GM19035 (cell line): ENCODE data around the gene SPG7.

Experiments
- ATAC-seq: cut with Tn5 transposase; IDR thresholded peaks from one replicate; pipeline ENCODE4 v1.9.1; 2021; ENCODE audit not compliant: unreplicated experiment

SPG7 gene

DNA sequence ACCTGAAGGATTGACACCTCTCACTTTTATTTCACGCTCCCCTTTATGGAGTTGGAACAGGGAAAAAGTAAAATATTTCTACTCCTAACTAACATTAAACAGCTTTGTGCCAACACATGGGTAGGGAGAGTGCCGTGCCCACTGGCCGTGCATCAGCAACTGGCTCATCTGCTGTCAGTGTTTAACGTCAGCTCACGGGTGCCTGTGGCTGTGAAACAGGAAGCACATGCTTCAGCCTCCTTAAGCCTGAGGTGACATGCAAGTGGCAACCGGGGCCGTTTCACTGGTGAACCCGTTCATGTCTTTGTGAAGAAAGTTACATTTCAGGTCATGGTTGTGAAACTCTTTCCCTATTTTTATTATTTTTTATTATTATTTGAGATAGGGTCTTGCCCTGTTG, 3.2 kb downstream of the SPG7 start:
- ATAC-seq: no peak

DNA sequence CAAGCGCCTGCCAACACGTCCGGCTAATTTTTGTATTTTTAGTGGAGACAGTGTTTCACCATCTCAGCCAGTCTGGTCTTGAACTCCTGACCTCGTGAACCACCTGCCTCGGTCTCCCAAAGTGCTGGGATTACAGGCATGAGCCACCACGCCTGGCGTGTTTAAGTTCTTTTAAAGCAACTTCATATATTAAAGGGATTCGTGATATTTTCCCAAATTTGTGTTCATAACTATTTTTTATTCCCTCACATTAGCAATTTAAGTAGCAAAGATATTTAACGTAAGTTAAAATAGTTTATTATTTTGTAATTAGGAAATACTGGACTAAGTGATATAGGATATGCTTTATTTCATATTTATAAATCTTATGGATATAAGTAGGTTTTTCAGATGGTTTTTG, 4.2 kb downstream of the SPG7 start:
- no peak for ATAC-seq

DNA sequence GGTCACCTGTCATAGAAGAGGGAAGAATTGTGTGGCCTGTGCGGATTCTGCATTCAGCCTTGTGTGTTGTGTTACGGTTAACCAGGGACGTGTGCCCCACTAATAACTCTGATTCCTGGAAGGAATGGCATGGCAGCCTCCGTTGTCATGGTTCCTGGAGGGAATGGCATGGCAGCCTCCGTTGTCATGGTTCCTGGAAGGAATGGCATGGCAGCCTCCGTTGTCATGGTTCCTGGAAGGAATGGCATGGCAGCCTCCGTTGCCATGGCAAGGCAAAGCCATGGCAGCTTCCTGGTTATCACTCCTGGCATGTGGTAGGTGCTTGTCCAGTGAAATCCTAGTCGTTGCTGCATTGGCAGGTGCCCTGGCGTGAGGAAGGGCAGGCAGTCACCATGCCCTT, 8.9 kb downstream of the SPG7 start:
- no peak for ATAC-seq

DNA sequence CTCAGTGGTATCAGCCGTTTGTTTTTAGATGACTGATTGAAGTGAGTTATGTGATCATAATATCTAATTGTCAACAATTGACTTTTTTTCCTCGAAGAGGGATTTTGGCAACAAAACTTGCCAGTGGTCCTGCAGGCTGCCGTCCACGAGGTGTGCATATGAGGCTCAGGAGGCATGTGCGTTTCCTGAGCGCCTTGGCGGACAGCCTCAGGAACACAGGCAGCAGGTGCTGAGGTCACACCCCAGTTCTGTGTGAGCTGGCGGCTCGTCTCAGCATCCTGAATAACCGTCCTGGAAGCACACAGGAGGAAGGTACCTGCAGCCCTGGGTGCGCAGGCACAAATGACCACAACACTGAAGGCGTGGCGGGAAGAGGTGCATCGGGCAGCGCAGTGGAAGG, 11.7 kb downstream of the SPG7 start:
- no peak for ATAC-seq

DNA sequence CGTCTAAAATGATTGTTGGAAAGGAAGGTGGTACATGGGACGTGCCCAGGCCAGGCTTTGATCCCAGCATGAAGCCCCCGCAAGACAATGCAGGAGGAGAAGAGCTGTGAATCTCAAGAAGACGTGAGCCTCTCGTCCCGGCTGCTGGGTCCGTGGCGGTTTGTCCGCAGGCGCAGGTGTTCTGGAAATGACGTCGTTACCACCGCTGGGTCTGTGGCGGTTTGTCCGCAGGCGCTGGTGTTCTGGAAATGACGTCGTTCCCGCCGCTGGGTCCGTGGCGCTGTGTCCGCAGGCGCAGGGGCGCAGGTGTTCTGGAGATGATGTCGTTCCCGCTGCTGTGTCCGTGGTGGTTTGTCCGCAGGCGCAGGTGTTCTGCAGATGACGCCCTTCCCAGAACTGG, 14.1 kb downstream of the SPG7 start:
- ATAC-seq: no peak

DNA sequence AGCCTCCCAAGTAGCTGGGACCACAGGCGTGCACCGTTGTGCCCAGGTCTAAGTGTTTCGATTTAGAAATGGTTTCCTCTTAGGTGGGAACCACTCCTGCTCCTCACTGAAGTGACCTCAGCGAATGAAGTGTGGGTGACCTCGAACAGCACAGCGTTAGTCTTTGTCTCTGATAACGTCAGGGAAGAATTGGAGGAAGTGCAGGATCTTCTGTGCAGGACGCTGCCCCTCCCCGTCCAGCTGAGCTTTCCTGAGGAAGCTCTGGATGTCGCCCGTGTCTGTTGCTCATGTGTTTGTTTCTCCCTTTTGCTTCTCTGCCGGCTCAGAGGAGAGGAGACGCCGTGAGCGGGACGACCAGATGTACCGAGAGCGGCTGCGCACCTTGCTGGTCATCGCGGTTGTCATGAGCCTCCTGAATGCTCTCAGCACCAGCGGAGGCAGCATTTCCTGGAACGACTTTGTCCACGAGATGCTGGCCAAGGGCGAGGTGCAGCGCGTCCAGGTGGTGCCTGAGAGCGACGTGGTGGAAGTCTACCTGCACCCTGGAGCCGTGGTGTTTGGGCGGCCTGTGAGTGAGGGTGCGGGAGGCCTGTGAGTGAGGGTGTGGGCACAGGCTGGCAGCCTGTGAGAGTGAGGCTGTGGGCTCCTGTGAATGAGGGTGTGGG, 15.6 kb downstream of the SPG7 start:
- no peak for ATAC-seq

DNA sequence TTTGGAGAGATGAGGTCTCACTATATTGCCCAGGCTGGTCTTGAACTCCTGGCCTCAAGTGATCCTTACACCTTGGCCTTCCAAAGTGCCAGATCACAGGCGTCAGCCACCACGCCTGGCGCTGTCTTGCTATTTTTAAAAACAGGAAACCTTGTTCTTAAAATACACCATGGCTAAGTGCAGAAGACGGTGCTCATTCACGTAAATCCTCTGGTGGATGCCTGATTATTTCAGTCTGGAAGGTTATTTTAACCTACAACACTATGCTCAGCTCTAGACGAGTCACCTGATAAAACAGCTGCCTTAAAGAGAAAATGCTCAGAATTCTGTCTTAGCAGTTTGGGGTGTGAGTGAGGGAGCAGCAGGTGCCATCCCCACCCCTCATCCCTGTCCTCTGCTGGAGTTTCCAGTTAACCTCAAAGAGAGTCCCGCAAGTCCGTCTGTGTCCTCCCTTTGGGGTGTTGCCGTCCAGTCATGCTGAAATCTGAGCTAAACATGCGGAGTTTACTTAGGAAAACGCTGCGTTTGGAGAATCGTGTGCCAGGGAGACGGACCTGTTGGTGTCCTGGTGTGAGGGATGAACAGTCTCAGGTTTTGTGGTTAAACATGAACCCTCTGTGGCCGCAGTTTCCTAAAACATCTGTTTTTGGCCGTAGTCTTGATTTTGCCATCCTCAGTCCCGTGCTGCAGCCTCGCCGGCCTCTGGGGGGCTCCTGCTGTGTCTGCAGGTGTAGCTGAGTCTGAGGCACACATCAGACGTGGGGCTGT, 17.1 kb downstream of the SPG7 start:
- ATAC-seq: no peak

DNA sequence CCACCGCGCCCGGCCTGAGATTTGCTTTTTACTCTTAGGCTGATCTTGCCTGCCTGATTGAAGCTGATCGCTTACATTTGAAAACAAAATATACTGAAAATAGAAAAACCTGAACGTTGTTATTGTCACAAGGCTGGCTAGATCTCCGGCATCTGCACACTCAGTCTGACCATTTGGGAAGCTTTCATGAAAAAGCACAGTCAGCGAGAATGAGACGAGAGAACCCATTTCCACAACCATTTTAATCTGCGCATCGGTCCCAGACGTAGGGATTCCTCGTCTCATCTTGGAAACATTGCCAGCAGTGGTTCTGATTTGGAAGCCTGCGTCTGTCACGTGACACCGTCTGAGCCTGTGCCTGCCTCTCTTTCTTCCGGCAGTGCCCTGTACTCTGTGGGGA, 20.9 kb downstream of the SPG7 start:
- no peak for ATAC-seq

DNA sequence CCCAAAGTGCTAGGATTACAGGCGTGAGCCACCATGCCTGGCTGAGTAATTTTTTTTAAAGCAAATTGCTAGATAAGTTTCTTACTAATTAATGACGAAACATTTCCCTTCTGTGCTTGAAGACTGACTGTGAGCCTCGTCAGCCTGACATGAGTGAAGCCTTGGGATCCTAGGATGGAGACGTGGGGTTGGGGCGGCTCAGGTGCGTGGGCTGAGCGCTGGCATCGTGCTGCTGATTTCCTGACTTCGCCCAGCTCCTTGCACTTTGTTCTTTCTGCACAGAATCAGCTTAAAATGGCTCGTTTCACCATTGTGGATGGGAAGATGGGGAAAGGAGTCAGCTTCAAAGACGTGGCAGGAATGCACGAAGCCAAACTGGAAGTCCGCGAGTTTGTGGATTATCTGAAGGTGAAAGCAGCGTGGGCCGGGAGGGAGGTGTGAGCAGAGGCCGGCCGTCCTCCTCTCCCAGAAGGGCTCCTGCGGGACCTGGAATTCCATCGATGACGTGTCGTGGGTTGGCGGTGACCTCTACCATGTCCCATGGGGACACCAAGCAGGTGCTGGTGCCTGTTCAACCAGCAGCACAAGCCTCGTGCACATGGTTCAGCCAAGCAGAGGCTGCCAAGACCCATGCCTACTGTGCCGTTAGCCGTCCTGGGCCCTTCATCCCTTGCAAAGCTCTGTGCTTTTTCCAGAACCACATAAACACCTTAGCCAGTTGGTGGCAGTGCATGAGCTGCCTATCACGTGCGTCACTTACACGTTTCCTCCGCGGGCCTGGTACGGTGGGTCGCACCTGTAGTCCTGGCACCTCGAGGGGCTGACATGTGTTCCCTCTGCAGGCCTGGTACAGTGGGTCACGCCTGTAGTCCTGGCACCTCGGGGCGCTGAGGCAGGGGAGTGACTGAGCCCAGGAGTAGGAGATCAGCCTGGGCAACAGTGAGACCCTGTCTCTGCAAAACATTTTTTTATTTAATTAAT, 22.5 kb downstream of the SPG7 start:
- no peak for ATAC-seq

DNA sequence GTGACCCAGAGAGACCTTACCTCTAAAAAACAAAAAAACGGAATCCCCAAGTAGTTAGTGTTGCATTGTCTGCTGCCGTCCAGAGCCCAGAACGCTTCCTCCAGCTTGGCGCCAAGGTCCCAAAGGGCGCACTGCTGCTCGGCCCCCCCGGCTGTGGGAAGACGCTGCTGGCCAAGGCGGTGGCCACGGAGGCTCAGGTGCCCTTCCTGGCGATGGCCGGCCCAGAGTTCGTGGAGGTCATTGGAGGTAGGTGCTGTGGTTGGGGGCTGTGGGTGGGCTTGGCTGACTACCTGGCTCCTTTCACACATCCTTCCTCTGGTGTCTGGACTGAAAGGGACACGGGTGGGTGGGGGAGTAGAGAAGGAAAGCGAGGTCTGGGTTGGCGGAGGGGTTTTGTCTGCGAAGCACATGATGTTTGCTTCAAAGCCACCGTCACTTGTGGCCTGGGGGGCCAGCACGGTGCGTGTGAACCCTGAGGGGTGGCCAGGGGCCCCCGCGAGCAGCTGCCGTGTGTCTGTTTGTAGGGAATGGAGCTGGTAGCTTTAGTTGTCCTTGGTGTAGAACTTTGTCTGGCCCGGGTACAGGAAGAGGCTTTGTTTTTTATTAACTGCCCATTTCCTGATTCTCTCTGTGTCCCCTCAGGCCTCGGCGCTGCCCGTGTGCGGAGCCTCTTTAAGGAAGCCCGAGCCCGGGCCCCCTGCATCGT, 23.8 kb downstream of the SPG7 start:
- no peak for ATAC-seq

DNA sequence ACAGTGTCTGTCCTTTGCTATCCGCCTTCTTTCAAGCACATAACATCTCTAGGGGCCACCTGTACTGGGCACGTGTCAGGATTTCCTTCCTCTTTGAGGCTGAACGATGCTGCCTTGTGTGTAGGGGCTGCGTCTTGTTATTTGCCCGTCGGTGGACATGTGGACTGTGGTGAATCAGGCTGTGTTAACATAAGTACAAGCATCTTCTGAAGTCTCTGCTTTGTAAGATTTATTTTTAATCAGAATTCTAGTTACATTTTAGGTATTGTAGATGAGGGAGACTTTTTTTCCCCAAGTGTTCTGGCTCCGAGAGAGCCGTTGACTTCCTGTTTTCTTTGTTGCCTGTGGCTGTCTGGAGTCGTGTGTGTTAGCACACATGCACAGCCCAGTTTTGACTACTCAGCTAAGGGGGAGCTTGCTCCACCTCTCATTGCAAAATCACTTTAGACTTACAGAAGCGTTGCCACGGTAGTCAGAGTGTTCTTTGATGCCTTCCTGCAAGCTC, 26.1 kb downstream of the SPG7 start:
- ATAC-seq: no peak

DNA sequence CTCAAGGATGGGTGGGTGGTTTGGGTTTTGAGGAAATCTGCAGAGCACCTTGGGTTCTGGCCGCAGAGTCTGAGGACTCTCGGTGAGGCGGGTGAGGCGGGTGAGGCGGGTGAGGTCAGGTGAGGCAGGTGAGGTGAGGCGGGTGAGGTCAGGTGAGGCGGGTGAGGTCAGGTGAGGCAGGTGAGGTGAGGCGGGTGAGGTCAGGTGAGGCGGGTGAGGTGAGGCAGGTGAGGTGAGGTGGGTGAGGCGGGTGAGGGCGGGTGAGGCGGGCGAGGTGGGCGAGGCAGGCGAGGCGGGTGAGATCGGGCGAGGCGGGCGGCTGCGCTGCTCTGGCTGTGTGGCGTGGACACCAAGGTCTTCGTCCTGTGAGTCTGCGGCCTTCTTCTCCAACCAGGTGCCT, 28.2 kb downstream of the SPG7 start:
- no peak for ATAC-seq

DNA sequence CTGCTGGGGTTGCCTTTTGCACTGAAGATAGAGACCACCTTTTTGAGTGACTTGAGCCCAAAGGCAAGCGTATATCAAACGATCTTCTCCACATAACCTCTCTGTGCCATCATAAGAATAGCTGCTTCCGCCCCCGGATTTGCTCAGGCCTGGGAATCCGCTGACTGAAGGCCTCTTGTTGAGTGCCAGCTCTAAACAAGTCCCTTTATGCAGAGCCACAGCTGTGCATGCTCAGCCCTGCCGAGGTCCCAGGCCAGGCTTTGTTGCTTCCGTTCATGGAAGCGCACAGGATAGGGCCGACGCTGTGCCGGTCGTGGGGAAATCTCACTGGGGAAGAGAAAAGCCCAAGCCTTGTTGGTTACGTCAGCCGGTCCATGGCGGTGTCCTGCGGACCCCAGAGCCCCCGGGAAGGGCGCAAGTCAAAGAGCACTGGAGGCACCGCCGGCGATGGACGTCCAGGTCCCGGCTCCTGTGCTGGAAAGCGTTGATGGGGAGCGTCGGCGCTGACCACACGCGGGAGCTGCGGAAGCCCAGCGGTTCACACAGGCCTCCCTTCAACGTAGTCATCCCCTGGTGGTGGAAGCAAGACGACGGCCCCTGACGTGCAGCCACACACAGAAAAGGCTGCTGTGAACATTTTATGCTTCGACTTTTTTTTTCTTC, 28.8 kb downstream of the SPG7 start:
- no peak for ATAC-seq

DNA sequence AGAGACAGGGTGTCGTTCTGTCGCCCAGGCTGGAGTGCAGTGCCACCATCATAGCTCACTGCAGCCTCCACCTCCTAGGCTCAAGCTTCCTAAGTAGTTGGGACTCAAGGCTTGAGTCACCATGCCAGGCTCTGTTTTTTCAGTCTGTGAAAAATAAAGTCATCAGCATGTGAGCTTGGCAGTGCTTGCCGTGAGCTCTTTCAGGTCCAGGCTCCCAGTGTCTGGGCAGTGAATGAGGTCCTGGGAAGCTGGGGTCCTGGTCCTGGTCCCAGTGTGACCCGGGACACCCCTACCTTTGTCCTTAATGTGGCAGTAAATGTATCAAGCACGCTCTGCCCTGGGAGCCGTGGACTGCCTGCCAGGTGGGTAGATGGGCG, 29.3 kb downstream of the SPG7 start:
- no peak for ATAC-seq

DNA sequence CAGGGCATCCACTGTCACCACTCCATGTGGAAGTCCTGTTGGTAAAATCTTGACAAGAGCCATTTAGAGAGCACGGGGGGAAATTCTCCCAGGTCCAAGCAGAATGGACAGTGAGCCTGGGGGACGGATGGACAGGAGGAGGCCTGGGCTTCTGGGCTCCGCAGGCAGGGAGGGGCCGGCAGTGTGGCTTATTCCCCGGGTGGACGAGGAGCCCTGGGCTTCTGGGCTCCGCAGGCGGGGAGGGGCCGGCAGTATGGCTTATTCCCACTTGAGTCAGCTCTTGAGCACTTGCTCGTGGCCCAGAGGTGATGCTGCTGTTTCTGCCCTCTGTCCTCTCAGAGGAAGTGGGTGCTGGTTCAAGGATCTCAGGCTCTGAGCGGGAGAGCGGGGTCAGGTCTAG, 30.1 kb downstream of the SPG7 start:
- ATAC-seq: no peak

DNA sequence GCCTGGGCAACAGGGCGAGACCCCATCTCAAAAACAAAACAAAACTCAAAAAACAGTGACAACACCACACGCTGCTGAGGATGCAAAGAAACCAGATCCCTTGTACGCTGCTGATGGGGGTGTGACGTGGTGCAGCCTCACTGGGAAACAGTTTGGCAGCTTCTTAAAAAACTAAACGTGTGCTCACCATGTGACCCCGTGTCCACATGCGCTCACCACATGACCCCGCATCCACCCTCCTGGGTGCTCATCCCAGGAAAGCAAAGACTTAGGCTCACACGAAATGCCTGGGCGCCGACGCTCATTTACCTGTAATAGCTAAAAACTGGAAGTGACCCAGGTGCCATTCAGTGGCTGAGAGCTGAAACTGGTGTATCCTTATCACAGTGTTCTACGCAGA, 32.4 kb downstream of the SPG7 start:
- ATAC-seq: no peak

DNA sequence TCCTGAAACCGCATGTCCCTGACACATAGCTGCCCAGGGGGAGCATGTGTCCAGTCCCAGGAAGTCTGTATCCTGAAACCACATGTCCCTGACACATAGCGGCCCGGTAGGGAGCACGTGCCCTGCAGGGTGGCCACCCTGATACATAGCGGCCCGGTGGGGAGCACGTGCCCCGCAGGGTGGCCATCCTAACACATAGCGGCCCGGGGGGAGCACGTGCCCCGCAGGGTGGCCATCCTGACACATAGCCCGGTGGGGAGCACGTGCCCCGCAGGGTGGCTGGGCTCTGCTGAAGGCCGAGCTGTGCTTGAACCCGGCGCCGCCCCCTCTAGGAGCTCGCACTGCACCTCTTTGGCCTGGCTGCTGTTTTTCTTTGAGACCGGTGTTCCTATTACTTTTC, 33.6 kb downstream of the SPG7 start:
- no peak for ATAC-seq

DNA sequence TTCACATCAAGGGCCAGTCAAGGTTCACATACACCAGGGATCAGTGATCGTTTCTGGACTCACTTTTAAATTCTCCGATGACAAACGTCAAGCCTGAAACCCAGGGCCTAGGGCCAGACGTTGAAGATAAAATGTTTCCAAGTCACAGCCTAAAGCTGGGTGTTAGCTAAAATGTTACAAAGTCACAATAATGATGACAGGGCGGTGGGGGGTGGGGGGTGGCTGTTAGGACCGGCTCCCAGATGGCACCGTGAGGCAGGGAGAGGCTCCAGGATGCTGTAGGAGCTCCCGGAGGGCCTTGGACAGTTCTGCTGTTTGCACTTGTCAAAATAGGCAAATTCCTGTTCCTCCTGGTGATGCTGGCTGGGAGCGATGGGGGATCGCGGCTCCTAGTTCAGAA, 35.9 kb downstream of the SPG7 start:
- ATAC-seq: no peak

DNA sequence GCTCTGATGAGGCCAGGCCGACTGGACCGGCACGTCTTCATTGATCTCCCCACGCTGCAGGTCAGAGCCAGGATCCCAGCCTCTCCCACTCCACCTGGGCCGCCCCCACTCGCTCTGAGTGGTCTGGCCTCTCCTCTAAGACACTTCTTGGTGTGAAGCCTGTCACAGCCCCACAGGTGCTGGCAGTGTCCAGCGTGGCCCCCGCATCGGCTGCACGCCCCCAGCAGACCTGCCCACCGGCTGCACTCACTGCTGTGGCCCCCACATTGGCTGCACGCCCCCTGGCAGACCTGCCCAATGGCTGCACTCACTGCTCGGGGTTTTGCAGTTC, 36.5 kb downstream of the SPG7 start:
- no peak for ATAC-seq

DNA sequence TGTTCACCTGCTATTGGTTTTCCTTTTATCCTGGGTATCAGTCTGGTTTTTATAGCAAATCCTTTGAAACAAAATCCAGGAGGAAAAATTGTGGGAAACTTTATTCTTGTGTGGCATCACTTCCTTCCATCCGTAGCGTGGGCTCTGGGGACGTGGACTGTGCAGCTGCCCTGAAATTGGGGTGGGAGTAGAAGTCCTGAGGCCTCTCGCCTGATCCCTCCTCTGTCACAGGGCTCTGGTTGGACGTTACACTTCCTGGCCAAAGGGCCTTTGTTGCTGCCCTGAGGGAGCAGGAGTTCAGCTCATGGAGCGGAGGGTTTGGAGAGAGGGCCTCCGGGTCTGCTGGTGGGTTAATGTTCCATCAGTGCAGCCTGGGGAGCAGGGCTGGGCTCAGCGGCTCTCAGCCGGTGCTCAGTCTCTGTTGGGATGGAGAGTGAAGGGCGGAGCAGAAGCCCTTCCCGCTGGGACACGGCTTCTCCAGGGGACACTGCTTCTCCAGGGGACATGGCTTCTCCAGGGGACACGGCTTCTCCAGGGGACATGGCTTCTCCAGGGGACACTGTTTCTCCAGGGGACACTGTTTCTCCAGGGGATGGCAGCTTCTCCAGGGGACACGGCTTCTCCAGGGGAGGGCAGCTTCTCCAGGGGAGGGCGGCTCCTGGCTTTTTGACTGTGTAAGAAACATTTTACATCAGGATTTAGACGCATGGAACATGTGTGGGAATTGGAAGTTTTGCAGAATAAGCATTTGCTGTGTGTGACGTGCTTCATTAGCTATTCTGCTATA, 37.0 kb downstream of the SPG7 start:
- no peak for ATAC-seq
